ENCODE results near the gene COL9A1. TPM values are rescaled to one million over a fixed set of nuclear protein-coding genes. Genes with fewer than 3 reads are reported as not detected.
"Not testable (repeated sequence)": the region's sequence is repeated elsewhere in the genome, so short reads cannot be mapped to it uniquely, and the experiment has no call there.

Gene COL9A1
- total RNA-seq, 4 donors from 2014 or later = not detected

DNA sequence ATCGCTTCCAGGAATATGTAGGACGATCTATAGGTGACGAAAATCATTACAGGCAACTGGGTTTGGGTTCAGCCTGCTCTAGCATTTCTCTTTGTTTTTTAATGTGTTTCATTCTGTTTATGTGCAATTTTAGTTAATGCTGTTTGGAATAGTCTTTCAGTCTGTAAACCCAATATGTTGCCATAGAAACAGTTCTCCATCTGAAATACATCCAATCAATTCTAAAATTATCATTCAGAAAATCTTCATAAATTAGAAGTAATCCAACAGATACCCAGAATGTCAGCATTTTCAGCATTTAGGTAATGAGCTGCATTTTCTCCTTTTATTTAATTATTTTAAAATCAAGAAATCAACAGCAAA, 34.8 kb upstream of the COL9A1 start:
- Histone ChIP-seq H3K27me3 (no peaks in the 10 kb centered on the region), H3K4me1 (no peaks in the 10 kb centered on the region), H3K9me3 (no peaks in the 10 kb centered on the region), H3K27ac (no peak overlapping the region), H3K4me3 (no peak overlapping the region), H3K36me3 (no peaks in the 10 kb centered on the region)
- DNase-seq = no peak
- TF ChIP-seq, protein P1, sequence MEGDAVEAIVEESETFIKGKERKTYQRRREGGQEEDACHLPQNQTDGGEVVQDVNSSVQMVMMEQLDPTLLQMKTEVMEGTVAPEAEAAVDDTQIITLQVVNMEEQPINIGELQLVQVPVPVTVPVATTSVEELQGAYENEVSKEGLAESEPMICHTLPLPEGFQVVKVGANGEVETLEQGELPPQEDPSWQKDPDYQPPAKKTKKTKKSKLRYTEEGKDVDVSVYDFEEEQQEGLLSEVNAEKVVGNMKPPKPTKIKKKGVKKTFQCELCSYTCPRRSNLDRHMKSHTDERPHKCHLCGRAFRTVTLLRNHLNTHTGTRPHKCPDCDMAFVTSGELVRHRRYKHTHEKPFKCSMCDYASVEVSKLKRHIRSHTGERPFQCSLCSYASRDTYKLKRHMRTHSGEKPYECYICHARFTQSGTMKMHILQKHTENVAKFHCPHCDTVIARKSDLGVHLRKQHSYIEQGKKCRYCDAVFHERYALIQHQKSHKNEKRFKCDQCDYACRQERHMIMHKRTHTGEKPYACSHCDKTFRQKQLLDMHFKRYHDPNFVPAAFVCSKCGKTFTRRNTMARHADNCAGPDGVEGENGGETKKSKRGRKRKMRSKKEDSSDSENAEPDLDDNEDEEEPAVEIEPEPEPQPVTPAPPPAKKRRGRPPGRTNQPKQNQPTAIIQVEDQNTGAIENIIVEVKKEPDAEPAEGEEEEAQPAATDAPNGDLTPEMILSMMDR (IDR thresholded peaks at IDR 0.05) = no peak
- TF ChIP-seq POLR2A (IDR thresholded peaks at IDR 0.05) = no peak

GRCh38 chr6:70336996-70337742, 34.3 kb upstream of the COL9A1 start:
- Histone ChIP-seq H3K9me3 (no peaks in the 10 kb centered on the region), H3K36me3 (no peaks in the 10 kb centered on the region), H3K4me1 (no peaks in the 10 kb centered on the region), H3K27ac (no peak overlapping the region), H3K4me3 (no peak overlapping the region), H3K27me3 (no peaks in the 10 kb centered on the region)
- no peak for DNase-seq
- TF ChIP-seq, protein P1 (IDR thresholded peaks at IDR 0.05) = no peak
- no peak for TF ChIP-seq POLR2A (IDR thresholded peaks at IDR 0.05)

DNA sequence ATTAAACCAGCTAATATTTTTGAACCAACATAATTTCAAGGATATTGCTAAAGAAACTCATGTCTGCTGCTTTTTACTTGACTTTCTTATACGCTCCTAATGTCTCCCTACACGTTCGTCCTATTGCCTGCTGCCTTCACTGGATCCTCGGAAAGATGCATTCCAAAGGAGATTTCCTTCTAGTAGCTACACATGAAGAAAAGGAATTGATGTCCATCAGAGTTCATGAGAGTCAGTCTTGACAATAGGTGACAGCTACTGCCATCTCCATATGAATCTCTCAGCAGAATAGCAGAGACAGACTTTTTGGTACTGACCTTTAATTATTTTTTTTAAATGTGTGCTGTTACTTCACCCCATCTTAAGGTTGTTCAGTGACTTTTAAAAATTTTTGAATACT, 24.2 kb upstream of the COL9A1 start:
- Histone ChIP-seq H3K4me3 (no peak overlapping the region), H3K27ac (no peak overlapping the region), H3K4me1 (no peaks in the 10 kb centered on the region), H3K36me3 (no peaks in the 10 kb centered on the region), H3K9me3 (no peaks in the 10 kb centered on the region), H3K27me3 (no peaks in the 10 kb centered on the region)
- TF ChIP-seq POLR2A (IDR thresholded peaks at IDR 0.05) = no peak
- TF ChIP-seq, protein P1 (IDR thresholded peaks at IDR 0.05) = no peak
- no peak for DNase-seq

DNA sequence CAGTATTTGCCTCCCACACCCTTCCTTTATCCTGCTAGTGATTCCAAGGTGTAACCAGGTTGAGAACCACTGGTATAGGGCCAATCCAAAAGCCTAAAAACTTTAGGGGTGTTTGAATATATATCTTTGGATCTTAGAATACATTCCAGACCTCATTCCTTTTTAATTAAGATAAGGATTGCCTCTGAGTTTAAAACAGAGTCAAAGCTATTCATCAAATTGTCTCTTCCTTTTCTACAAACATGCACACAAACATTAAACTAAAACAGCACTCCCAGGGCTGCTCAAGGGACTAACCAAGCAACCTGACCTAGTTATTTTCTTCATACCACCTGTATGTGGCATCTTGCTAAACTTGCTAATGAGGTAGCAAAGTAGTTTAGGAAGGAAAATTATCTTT, 22.1 kb upstream of the COL9A1 start:
- no peak overlapping the region for H3K4me3 ChIP-seq
- no peak for DNase-seq
- H3K36me3 ChIP-seq = no peaks in the 10 kb centered on the region
- no peaks in the 10 kb centered on the region for H3K27me3 ChIP-seq
- no peaks in the 10 kb centered on the region for H3K4me1 ChIP-seq
- H3K27ac ChIP-seq = no peak overlapping the region
- TF ChIP-seq POLR2A (IDR thresholded peaks at IDR 0.05) = no peak
- TF ChIP-seq, protein P1 (IDR thresholded peaks at IDR 0.05) = no peak
- H3K9me3 ChIP-seq = no peaks in the 10 kb centered on the region

- H3K4me1 ChIP-seq, H3K4me3 ChIP-seq, H3K9me3 ChIP-seq, H3K27ac ChIP-seq, H3K36me3 ChIP-seq, DNase-seq, H3K27me3 ChIP-seq: not testable (repeated sequence)
Observed at GRCh38 chr6:70317799-70318198, 14.9 kb upstream of the COL9A1 start.

DNA sequence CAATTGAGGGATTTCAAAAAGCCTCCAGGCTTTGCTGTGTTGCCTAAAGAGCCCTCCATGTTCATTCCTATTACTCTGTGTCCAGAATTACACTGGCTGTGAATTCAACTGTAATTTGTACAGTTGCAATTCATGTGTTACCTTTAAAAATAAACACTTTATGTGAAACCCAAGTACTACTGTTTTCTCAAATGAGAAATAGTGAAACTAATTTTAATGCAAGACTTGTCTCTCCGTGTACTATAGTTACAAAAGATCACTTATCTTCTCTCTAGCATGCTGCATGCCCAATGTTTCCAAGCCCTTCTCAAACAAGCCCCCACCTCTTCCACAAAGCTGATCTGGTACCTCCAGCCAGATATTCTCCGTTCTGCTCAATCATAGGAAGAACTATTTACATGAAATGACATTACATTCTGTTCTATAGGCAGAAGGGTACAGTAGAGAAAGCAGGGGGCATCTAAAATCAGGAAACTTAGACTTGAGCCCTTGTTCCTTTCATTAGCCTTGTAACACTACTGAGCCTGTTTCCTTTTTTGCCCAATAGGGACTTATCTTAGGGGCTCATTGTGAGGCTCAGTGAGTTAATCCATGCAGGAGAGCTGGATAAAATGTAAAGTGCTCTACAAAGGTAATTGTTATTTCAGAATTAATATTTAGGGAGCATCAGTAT, 12.3 kb upstream of the COL9A1 start:
- no peak for TF ChIP-seq POLR2A (IDR thresholded peaks at IDR 0.05)
- TF ChIP-seq, protein P1 (IDR thresholded peaks at IDR 0.05) = no peak
- Histone ChIP-seq H3K27ac (no peak overlapping the region), H3K36me3 (no peaks in the 10 kb centered on the region), H3K4me3 (no peak overlapping the region), H3K4me1 (no peaks in the 10 kb centered on the region), H3K27me3 (no peaks in the 10 kb centered on the region), H3K9me3 (no peaks in the 10 kb centered on the region)
- no peak for DNase-seq
